Endothelial cell (in vitro differentiated cells): ENCODE results near the gene LCTL. TPM values are rescaled to one million over a fixed set of nuclear protein-coding genes. Genes with fewer than 3 reads are reported as not detected.

ENCODE experiments used
- DNase-seq: peaks from one replicate; pipeline ENCODE4 v3.0.0; 2021; ENCODE audit warnings: low spot score
- H3K27ac Mint-ChIP-seq: one replicate; pipeline ENCODE4 v1.8.0; 2021; ENCODE audit warnings: mixed read lengths, inconsistent platforms; ENCODE audit not compliant: unreplicated experiment
- H3K27me3 Mint-ChIP-seq: one replicate; pipeline ENCODE4 v1.8.0; 2021; ENCODE audit warnings: mild to moderate bottlenecking, moderate library complexity, mixed read lengths, inconsistent platforms; ENCODE audit not compliant: unreplicated experiment
- H3K36me3 Mint-ChIP-seq: one replicate; pipeline ENCODE4 v1.8.0; 2021; ENCODE audit warnings: mild to moderate bottlenecking, low read depth, mixed read lengths, inconsistent platforms; ENCODE audit not compliant: unreplicated experiment
- H3K4me1 Mint-ChIP-seq: one replicate; pipeline ENCODE4 v1.8.0; 2021; ENCODE audit warnings: mild to moderate bottlenecking, mixed read lengths, inconsistent platforms; ENCODE audit not compliant: unreplicated experiment
- H3K4me3 Mint-ChIP-seq: one replicate; pipeline ENCODE4 v1.8.0; 2021; ENCODE audit warnings: mild to moderate bottlenecking, mixed read lengths, inconsistent platforms; ENCODE audit not compliant: unreplicated experiment
- H3K9me3 Mint-ChIP-seq: one replicate; pipeline ENCODE4 v1.8.0; 2021; ENCODE audit warnings: mixed read lengths, inconsistent platforms; ENCODE audit not compliant: unreplicated experiment
- total RNA-seq: library from RNA; stranded (reverse); fragmentation: NEBNext Ultra II Directional; extraction: Animal tissue kit (Norgen Biotek cat#: 25700); gene quantifications from one replicate; pipeline ENCODE4 v1.2.1, GENCODE V29; 2021; ENCODE audit not compliant: unreplicated experiment
- TF ChIP-seq, protein P1 (sequence below): fragments of 200-600 bp; sonication (generic); IDR thresholded peaks from one replicate; pipeline ENCODE4 v1.5.0; 2021; ENCODE audit warnings: antibody characterized with exemption; ENCODE audit not compliant: unreplicated experiment

LCTL gene
- total RNA-seq, 1 donor from 2014 or later: not detected

DNA sequence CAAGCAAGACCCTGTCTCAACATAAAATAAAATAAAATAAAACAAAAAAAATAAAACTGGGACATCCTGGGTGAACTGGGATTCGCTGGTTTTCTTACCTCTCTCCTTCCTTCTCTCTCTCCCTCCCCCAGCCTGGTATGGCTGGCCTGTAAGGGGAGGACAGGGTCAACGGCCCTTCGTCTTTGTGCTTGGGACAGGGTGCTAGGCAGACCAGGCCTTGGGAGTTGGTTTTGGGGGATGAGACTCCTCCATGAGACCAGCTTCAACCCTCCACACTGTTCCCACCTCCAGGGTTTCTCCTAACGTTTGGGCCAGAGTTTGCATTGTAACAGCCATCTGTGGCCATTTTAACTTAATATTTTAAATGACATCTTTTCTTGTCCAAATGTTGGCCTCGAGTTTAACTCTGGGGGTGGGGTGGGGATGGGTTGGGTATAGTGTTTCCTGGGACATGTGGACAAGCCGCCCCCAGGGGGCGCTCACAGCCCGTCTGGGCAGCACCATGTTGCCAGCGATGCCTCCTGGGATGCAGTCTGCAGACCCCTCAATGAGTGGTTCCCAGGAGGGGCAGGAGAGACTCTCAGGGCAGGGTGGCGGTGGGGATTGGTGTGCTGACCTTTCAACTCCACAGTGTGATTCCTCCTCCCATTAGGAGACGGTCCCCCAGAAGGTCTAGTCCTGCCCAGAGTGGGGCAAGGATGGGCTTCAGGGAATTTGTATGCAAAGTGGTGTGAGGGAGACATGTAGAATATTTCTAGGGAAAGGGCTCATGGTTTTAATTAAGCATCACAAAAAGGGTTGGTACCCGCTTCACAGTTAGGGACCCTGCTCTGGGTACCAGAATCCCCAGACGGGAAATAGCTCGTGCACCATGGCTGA, 37.7 kb upstream of the LCTL start:
- peaks cover 8% of the 10 kb centered on the region for H3K27me3 Mint-ChIP-seq
- TF ChIP-seq, protein P1, sequence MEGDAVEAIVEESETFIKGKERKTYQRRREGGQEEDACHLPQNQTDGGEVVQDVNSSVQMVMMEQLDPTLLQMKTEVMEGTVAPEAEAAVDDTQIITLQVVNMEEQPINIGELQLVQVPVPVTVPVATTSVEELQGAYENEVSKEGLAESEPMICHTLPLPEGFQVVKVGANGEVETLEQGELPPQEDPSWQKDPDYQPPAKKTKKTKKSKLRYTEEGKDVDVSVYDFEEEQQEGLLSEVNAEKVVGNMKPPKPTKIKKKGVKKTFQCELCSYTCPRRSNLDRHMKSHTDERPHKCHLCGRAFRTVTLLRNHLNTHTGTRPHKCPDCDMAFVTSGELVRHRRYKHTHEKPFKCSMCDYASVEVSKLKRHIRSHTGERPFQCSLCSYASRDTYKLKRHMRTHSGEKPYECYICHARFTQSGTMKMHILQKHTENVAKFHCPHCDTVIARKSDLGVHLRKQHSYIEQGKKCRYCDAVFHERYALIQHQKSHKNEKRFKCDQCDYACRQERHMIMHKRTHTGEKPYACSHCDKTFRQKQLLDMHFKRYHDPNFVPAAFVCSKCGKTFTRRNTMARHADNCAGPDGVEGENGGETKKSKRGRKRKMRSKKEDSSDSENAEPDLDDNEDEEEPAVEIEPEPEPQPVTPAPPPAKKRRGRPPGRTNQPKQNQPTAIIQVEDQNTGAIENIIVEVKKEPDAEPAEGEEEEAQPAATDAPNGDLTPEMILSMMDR: peak; percentile 94
- H3K27ac Mint-ChIP-seq: no peak overlapping the region
- H3K4me1 Mint-ChIP-seq: peaks cover under 1% of the 10 kb centered on the region
- no peaks in the 10 kb centered on the region for H3K36me3 Mint-ChIP-seq
- H3K9me3 Mint-ChIP-seq: no peaks in the 10 kb centered on the region
- H3K4me3 Mint-ChIP-seq: no peak overlapping the region
- peak; percentile 84 for DNase-seq

DNA sequence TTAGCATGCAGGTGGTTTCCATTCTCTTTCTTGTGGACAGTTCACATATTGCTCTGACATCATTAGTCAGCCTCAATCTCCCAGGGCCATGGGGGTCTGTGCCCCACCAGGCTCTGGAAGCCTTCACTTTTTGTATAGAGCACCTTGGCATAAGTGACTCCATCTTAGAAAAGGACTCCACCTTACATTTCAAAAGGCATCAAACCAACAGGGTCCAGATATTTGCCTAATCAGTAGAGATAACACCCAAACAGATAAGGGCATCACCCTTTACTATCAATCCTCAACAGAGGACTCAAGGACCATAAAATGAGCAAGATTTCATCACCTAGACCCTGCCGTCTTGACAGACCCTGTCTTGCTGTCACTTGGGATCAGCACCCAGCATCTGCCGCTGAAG, 35.7 kb upstream of the LCTL start:
- Mint-ChIP-seq H3K4me1 (peaks cover 5% of the 10 kb centered on the region), H3K9me3 (no peaks in the 10 kb centered on the region), H3K27me3 (peaks cover 8% of the 10 kb centered on the region), H3K4me3 (no peak overlapping the region), H3K27ac (no peak overlapping the region), H3K36me3 (no peaks in the 10 kb centered on the region)
- DNase-seq: no peak
- TF ChIP-seq, protein P1: no peak

DNA sequence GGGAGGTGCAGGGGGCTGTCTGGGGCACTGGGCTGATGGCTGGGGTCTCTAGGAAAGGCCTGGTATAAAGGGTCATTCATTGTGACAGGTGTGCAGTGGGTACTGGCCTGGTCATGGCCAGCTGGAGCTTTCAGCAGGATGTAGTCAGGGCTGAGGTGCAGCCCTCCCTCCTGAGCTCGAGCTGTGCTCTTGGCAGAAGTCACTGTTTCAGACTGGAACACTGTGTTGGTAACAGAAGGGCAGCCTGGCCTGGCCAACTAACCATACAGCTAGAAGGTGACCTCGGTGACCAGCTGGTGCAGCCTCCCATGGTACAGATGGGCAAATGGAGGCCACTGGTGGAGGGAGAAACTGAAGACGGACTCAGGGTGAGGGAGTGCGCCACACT, 34.4 kb upstream of the LCTL start:
- Mint-ChIP-seq H3K36me3 (no peaks in the 10 kb centered on the region), H3K27me3 (peaks cover 8% of the 10 kb centered on the region), H3K4me3 (no peak overlapping the region), H3K9me3 (no peaks in the 10 kb centered on the region), H3K4me1 (peaks cover 5% of the 10 kb centered on the region), H3K27ac (no peak overlapping the region)
- TF ChIP-seq, protein P1: no peak
- DNase-seq: no peak

DNA sequence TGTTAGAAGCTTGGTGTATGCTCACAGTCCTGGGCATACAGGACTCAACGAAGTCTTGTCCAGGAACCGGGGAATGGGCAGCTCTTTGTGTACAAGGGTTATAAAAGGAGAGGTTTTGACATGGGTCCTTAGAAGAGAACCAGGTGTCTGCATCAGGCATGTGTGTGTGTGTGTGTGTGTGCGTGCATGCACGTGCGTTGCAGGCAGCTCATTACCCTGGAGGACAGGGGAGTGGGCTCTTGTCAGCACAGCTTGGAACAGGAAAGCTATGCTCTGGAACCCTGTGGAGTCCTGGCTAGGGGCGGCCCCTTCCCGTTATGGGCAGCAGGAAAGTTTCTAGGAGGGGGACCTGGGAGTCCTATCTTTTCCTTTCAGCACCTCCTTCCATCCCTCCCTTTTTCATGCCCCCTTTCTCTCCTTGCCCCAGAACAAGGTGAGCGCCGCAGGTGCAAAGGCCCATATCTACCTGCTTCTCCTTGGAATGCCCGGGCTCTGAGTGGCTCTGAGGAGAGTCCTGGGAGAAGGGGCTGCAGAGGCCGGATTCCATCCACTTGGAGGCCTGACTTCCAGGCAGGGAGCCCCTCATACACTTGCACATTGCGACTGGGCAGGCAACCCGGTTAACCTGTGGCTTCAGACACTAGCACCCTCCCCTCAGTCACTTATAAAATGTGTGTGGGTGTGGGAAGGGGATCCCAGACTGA, 33.9 kb upstream of the LCTL start:
- DNase-seq: no peak
- H3K9me3 Mint-ChIP-seq: no peaks in the 10 kb centered on the region
- H3K27me3 Mint-ChIP-seq: peaks cover 8% of the 10 kb centered on the region
- TF ChIP-seq, protein P1: no peak
- no peaks in the 10 kb centered on the region for H3K36me3 Mint-ChIP-seq
- H3K4me1 Mint-ChIP-seq: peaks cover 5% of the 10 kb centered on the region
- H3K4me3 Mint-ChIP-seq: no peak overlapping the region
- no peak overlapping the region for H3K27ac Mint-ChIP-seq
